Suppressor macrophage treated with lipopolysaccharide for 4 hours (primary cell): Measurements from ENCODE around the gene IVL.

Experiments used
- DNase-seq: peaks from one replicate; pipeline ENCODE4 v3.0.0-alpha.2; 2020

The IVL gene, protein sequence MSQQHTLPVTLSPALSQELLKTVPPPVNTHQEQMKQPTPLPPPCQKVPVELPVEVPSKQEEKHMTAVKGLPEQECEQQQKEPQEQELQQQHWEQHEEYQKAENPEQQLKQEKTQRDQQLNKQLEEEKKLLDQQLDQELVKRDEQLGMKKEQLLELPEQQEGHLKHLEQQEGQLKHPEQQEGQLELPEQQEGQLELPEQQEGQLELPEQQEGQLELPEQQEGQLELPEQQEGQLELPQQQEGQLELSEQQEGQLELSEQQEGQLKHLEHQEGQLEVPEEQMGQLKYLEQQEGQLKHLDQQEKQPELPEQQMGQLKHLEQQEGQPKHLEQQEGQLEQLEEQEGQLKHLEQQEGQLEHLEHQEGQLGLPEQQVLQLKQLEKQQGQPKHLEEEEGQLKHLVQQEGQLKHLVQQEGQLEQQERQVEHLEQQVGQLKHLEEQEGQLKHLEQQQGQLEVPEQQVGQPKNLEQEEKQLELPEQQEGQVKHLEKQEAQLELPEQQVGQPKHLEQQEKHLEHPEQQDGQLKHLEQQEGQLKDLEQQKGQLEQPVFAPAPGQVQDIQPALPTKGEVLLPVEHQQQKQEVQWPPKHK

DNA sequence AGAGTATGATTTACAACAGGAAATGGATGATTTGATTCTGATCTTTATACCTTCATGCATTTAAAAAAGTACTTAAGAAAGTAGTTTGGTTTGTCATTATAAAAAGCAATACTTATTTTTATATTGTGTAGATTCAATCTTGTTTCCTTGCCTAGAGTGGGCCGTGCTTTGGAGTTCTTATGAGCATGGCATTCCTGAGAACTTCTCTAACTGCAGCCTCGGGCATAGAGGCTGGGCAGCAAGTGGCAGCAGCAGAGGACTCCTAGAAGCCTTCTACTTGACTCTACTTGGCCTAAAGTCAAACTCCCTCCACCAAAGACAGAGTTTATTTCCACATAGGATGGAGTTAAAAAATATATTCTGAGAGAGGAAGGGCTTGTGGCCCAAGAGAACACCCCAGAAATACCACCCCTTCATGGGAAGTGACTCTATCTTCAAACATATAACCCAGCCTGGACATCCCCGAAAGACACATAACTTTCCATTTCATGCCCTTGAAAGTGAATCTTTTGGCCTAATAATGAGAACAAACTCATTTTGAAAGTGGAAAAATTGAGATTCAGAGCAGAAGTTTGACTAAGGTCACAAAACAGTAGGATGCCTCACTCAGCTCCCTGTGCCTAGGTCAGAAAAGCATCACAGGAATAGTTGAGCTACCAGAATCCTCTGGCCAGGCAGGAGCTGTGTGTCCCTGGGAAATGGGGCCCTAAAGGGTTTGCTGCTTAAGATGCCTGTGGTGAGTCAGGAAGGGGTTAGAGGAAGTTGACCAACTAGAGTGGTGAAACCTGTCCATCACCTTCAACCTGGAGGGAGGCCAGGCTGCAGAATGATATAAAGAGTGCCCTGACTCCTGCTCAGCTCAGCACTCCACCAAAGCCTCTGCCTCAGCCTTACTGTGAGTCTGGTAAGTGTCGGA is at the start of gene IVL:
Gene IVL, plus strand, starts transcription at position 861 of the 916 bp plus-strand sequence. CDS start 1,252 bp downstream, outside the sequence.
- no peak for DNase-seq

DNA sequence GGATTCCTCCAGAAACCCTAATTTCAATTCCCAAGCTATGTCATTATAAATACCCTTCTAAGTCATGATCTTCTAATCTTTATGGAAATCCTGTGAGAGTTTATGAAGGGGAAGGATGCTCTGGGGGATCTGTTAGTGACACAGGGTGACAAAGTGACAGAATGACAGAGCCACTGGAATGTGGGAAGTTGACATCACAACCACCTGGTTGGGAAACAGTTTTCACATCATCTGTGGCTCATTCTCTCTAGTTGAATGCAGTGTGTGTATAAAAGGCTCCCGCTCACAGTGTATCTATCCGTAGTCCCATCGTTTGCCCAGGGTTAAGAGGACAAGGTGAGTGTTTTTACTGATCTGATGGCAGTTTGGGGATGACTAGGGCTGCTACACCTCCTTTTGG is 48.6 kb upstream of the IVL start, which contains the start of gene LCE7A:
Gene LCE7A, plus strand, starts transcription at position 301 of the 400 bp plus-strand sequence. CDS start 702 bp downstream, outside the sequence.
- DNase-seq, result no peak

DNA sequence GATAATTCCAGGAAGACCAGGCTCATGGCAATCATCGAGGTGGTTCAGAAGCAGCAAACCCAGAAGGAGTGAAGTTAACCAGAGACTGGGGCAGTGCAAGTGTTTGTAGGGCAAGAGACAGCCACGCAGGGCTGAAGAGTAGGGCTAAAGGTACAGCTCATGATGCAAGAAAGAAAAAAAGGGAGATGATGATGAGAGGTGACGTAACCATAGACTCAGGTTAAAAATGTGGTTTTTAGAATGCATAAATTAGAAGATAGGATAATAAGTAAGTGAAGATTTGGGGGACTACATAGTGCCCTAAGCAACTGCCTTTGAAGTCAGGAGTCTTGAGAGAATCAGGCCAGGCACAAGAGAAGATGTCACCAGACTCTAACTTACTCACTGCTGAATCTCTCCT is 48.2 kb upstream of the IVL start:
- no peak for DNase-seq

- DNase-seq, result no peak
Observed at GRCh38 chr1:152861374-152861773, 47.0 kb upstream of the IVL start.

- no peak for DNase-seq
Observed at GRCh38 chr1:152864443-152864842, 43.9 kb upstream of the IVL start.

DNA sequence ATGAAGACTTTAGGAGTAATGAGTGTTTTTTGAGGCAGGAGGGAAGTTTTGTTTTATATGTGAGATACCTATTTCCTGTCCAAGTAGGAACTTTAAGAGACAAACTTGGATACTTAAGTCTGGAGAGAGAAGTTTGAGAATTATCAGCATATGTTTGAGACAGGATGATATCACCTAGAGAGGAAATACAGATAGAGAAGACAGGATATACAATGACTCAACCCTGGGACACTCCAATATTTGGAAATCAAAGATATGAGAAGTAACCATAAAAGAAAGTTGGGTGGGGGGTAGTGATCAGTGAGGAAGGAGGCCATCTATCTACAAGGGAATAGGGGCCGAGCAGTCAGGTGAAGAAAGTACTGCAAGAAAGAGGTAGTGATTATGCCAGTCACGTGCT is 42.0 kb upstream of the IVL start:
- no peak for DNase-seq

DNA sequence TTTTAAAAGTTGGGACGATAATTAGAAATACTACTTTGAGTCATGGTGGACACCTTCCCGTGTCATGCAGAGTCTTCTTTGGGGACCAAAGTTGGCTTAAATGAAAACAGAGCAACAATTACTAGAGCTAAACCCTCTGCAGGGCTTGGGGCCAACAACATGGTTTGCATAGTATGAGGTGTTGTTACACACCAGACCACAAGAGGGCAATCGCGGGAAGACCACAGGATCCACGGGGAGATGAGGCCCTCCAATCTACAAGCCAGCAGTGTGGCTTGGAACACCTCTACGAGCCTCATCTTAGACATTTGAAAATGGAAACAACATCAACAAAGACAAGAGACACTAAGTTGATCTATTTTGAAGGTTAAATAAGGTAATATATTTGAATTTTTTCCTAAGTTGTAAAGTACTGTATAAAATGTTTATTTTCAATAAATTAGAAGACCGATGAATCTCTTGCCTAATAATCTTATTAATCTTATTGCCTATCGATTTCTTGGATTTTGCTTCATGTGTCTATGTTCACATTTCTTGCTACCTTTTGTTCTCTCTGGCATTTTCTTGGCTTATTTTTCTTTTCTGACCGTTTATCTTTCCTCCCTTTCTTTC is 38.4 kb upstream of the IVL start:
- peak; percentile 75 for DNase-seq

DNA sequence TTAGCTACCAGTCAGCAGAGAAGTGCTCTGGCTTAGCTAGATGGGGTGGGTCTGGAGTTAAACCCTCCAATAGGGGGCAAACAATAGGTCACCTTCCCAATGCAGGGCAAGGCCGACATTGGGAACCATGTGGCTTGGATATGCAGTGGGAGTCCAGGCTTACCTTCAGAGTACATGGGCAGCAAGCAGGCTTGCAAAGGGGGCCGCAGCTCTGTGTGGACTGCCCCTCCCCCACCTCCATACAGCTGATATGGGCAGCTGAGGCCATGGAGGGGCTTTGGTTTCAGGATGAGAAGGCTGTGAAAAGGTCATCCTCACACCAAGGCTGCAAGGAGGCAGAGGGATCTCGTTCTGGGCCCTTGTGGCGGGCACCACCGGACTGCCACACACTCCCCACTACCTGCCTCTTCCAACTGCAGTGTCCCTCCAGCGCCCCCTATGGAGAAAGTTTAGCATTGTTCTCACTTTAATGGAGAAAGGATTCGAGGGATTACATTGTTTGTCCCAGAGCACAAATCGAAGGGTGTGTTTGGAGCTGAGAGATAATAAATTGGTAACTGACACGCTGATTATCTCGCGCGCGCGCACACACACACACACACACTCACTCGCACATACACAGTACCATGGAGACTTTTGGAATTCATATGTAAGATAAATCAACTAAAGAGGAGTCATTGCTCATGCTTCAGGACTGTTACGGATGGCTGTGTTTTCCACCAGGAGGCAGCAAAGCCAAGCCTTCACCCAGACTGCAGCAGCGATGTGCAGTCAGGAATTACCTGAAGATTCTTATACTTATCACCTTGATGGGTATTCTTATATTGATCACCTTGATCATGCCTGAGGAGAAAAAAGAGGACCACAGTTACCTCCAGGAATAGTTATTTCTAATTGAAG is 37.3 kb upstream of the IVL start:
- peak; percentile 6 for DNase-seq

GRCh38 chr1:152871731-152872126 is 36.6 kb upstream of the IVL start:
- no peak for DNase-seq

- no peak for DNase-seq
Observed at GRCh38 chr1:152873495-152873894, 34.9 kb upstream of the IVL start.

DNA sequence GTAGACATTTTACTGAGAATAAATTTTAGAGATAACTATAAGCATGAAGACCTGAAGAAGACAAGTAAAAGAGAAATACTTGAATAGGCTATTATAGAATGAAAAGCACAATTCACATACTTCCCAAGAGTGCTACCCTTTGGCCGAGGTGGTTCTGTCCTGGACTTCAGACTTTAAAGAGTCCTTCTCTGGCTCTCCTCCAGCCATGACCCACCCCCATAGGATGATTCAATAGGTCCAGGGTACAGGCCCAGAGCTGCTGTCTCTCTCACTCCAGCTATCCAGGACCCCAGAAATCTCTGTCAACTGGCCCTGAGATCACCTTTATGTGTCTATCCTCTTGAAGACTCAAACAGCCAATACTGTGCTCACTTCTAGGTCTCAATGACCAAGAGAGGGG is 31.5 kb upstream of the IVL start:
- no peak for DNase-seq

- DNase-seq, result peak; percentile 42
Observed at GRCh38 chr1:152878042-152878441, 30.3 kb upstream of the IVL start, which contains the start of gene SMCP. TSS of gene SMCP (plus strand) at chr1:152878322. CDS start at chr1:152884423, 6,101 bp downstream.

GRCh38 chr1:152879559-152880198 is 28.7 kb upstream of the IVL start:
- DNase-seq, result no peak

DNA sequence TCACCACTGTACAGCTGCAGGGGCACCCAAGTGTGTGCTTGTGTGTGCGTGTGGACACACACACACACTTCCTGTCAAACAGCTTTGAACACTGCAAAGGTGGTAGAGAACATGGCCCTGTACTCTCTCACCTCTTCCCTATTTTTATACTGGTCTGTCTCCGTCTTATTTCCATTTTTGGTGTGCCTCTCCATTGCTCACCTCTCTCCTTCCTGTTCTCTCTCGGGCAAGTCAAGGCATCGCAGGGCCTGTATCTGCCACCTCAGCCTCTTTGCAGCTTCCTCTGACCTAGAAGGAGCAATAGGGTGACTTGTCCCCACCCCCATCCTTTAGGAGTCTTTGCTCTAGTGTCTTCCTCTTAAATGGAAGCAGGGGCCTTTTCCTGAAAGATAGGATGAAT is 28.0 kb upstream of the IVL start:
- no peak for DNase-seq

DNA sequence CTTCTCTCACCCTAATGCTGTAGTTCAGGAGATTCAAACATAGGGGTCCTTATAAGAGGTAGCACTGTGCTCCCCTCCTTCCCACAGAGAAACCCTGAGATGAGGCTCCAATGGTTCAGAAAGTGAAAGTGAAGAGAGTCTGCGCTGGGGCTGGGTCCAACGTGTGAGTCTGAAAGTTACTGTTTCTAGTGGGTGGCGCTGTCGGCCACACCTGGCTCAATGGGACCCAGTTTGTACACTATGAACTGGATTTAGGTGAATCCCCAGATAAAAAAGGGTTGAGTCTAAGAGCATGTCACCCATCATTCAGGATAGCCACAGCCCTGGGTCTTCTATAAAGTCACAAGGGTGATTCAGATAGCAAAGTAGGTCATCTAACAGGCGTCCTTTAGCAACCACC is 27.4 kb upstream of the IVL start:
- no peak for DNase-seq

DNA sequence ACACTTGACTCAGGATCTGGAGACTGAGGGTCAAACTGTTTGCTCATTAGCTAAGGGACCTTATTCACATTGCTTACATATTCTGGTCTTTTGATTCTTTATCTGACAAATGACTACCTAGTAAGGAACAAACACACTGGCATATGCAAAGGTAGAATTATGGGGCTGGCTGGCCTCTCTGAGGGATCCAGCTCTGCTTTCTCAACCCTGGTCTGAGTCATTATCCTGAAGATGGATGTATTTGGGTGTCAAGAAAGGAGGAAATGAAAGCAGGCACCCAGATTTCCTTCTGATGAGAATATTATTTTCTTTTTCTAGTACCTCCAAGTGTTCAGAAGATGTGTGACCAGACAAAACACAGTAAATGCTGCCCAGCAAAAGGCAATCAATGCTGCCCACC is 24.3 kb upstream of the IVL start:
- DNase-seq, result no peak

DNA sequence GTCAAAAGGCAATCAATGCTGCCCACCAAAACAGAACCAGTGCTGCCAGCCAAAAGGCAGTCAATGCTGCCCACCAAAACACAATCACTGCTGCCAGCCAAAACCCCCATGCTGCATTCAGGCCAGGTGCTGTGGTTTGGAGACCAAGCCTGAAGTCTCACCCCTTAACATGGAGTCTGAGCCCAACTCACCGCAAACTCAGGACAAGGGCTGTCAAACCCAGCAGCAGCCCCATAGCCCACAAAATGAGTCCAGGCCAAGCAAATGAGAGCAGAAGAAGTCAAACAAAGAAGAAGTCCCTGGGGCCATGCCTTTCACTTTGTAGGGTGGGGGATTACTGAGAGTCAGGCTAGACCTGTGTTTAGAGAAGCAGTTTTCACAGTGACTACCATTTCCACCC is 23.8 kb upstream of the IVL start:
- no peak for DNase-seq

DNA sequence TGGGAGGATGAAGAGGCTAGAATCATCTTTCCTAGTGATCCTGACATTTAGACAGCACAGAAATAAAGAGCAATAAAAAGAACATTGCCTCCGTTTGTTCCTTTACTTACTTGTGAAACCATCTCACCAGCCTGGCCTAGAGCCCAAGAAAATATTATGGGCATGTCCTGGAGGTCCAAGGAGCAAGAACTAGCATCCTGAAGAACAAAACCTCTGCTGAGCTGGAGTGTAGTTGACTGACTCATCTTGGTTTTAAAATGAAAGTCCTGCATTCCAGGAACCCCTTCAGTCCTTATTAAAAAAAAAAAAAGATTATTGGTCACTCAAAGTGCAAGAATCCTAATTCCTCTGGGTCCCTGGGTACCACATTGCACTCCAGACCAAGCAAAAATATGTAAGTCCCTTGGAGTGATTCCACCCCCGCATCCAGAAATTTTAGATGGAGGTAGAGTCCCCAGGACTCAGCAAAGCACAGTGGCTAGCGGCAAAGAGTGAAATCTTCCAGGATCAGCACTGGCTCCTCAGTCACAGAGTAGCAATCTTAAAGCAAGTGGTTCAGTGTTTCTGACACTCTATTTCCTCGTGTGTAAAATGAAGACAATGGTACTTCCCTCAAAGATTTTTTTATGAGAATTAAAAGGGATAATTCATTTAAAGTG is 23.3 kb upstream of the IVL start:
- DNase-seq, result no peak

DNA sequence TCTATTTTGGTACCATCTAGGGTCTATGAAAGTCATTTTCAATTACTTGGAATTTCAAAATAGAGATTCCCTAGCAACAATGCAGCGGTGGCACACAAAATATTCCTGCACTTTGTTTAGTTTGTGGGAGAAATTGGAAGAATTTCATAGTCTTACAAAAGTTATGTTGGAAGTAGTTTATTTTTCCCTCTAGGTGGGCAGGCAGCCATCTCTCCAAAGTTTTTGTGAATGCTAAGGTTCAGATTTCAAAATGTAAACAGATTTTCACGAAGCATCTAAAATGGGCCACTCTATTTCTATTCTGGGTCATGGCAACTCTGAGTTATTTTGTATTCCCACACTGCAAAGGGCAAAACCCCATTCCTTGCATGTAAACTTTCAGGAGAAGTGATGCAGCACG is 22.3 kb upstream of the IVL start:
- no peak for DNase-seq

- DNase-seq, result no peak
Observed at GRCh38 chr1:152886758-152887409, 21.5 kb upstream of the IVL start.
